ENCODE data around the gene MLLT1.

DNA sequence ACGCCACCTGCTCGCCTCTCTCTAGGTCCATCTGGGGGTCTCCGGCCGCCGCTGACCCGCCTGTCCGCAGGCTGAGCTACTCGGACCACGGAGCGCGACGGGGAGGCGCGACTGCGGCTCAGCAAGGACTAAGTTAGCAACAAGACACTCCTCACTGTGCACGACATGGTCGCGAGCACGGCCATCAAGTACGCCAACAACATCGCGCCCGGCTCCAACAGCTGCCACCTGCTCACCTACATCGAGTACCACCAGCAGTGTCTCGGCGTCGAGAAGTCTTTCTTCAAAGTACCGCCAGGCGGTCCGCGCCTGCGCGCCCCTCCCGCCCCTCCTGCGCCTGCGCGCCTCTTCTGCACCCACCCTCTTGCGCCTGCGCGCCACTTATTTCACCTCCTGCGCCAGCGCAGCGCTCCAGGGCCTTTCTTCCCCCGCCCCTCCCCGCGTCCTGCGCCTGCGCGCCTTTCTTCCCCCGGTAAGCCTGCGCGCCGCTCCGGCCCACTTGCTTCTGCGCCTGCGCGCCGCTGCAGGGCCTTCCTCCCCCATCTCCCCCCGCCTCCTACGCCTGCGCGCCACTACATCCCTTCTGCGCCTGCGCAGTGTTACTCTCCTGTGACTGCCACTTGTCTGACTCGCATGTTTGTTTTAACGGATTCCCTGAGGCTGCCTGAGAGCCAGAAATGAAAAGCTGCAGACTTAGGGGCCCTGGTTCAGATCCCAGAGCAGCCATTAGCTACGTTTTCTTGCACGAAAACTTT, 80.4 kb downstream of the MLLT1 start:
- TF ChIP-seq CTCF (conservative IDR thresholded peaks at IDR 0.05; ENCODE audit: low read length): no peak
- TF ChIP-seq EZH2phosphoT487 (IDR thresholded peaks at IDR 0.05; ENCODE audit: borderline replicate concordance): no peak

All from Loucy (cell line).